Measurements from ENCODE around the gene MAP2K5.

The MAP2K5 gene

GRCh38 chr15:67824197-67824968 lies 281.9 kb downstream of the MAP2K5 start:
- no peak overlapping the region for H3K4me3 ChIP-seq (ENCODE audit: low read length)
- no peak for DNase-seq (ENCODE audit: low read depth)
- TF ChIP-seq CTCF (conservative IDR thresholded peaks at IDR 0.05; ENCODE audit: low read depth, low read length), result no peak

- no peak within 1 kb of the TSS for H3K4me3 ChIP-seq (ENCODE audit: low read length)
- TF ChIP-seq CTCF (conservative IDR thresholded peaks at IDR 0.05; ENCODE audit: low read depth, low read length), result no peak
- no peak for DNase-seq (ENCODE audit: low read depth)
These were observed 282.7 kb downstream of the MAP2K5 start, which contains the start of gene SKOR1 for GRCh38 chr15:67824976-67825880. TSS of gene SKOR1 (plus strand) at chr15:67825509. CDS start at chr15:67825603, 94 bp downstream.

GRCh38 chr15:67825881-67826716 lies 283.6 kb downstream of the MAP2K5 start:
- no peak overlapping the region for H3K4me3 ChIP-seq (ENCODE audit: low read length)
- no peak for TF ChIP-seq CTCF (conservative IDR thresholded peaks at IDR 0.05; ENCODE audit: low read depth, low read length)
- DNase-seq (ENCODE audit: low read depth), result no peak

GRCh38 chr15:67826717-67827561 lies 284.4 kb downstream of the MAP2K5 start:
- H3K4me3 ChIP-seq (ENCODE audit: low read length), result no peak overlapping the region
- TF ChIP-seq CTCF (conservative IDR thresholded peaks at IDR 0.05; ENCODE audit: low read depth, low read length), result no peak
- no peak for DNase-seq (ENCODE audit: low read depth)

GRCh38 chr15:67827562-67828277 lies 285.2 kb downstream of the MAP2K5 start:
- no peak overlapping the region for H3K4me3 ChIP-seq (ENCODE audit: low read length)
- TF ChIP-seq CTCF (conservative IDR thresholded peaks at IDR 0.05; ENCODE audit: low read depth, low read length), result no peak

More at GRCh38 chr15:67827562-67828277, 285.2 kb downstream of the MAP2K5 start:
- no peak for DNase-seq (ENCODE audit: low read depth)
